Spinal cord (tissue), 10 donors: ENCODE measurements around the gene BMP8B. TPM values are rescaled to one million over a fixed set of nuclear protein-coding genes. Genes with fewer than 3 reads are reported as not detected.
"Not testable (repeated sequence)": the region's sequence is repeated elsewhere in the genome, so short reads cannot be mapped to it uniquely, and the experiment has no call there.

Source experiments
- DNase-seq, 6 donors: peaks; one replicate each; pipeline versions ENCODE4 v3.0.0 to v3.0.0-alpha.2; 2013 to 2015; ENCODE audit warnings: low spot score in 6 of 6, low read depth in 4 of 6
- H3K27ac ChIP-seq: one replicate; pipeline ENCODE4 v1.5.1; 2013; ENCODE audit warnings: low read depth, low read length, control low read depth
- H3K27me3 ChIP-seq: one replicate; pipeline ENCODE4 v1.6.1; 2013; ENCODE audit warnings: low read length; ENCODE audit not compliant: control insufficient read depth, insufficient read depth
- H3K36me3 ChIP-seq: one replicate; pipeline ENCODE4 v1.6.1; 2013; ENCODE audit warnings: low read length; ENCODE audit not compliant: control insufficient read depth, insufficient read depth
- H3K4me1 ChIP-seq: one replicate; pipeline ENCODE4 v1.6.1; 2013; ENCODE audit warnings: low read length; ENCODE audit not compliant: control insufficient read depth, insufficient read depth
- H3K4me3 ChIP-seq: one replicate; pipeline ENCODE4 v1.5.1; 2013; ENCODE audit warnings: low read depth, low read length, control low read depth
- H3K9me3 ChIP-seq: one replicate; pipeline ENCODE4 v1.6.1; 2013; ENCODE audit warnings: low read length; ENCODE audit not compliant: control insufficient read depth, insufficient read depth
- WGBS: methylation state at CpG from one replicate; pipeline ENCODE4 v1.1.5; 2013; ENCODE audit warnings: missing lambda C conversion rate; ENCODE audit not compliant: insufficient coverage; 5-methylcytosine and 5-hydroxymethylcytosine counted together
- polyA plus RNA-seq, 2 donors: library from polyadenylated mRNA; unstranded; fragments of 120-200 nt; gene quantifications; one replicate each; pipeline ENCODE4 v1.2.1, GENCODE V29; 2013; ENCODE audit not compliant: insufficient read length in 2 of 2
- total RNA-seq, 2 donors: library from RNA; depleted of rRNA in 1 of 2; stranded (reverse); fragments of 120-200 nt in 1 of 2; fragments of >200 nt in 1 of 2; gene quantifications; one replicate each; pipeline versions ENCODE4 v1.2.3 to v1.2.4, GENCODE V29; 2013 to 2014
- donor health status: healthy.

Gene BMP8B
- total and polyA plus RNA-seq, 4 donors, result 7.8 to 19.4 (median 15.6) TPM

DNA sequence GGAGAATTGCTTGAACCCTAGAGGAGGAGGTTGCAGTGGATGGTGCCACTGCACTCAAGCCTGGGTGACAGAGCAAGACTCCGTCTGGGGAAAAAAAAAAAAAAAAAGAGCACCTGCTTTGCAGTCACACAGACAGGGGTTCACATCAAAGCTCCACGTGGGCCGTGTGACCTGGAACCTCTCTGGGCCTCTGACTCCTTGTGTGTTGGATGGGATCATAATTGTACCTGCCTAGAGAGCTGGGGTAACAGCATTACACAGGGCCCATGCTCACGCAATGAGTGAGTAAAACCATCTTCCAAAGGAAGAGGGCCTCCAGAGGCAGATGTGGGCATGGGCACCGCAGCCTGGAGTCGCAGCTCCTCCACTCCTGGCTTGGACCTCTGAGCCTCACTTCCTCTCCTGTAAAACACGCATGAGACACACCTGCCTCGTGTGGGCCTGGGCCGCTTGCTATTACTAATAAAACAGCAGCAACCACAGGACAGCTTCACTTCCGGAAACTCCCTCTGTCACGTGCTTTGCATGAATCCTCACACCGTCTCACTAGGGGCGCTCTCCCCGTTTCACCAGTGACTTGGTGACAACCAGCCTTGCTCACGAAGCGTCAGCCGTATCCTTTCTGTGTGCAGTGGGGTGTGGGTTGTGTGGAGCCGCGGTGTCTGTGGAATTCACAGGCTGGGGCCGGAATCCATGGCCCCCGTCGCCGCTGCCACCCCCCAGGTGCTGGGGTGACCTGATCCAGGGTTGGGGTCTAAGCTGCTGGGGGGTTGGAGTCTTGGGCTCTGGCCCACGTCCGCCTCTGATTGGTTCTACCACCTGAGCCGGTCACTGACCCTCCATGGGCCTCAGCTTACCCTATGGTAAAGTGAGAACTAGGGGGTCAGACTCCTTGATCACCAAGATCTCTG lies 10.4 kb upstream of the BMP8B start:
- not testable (repeated sequence) for H3K4me3 ChIP-seq

DNA sequence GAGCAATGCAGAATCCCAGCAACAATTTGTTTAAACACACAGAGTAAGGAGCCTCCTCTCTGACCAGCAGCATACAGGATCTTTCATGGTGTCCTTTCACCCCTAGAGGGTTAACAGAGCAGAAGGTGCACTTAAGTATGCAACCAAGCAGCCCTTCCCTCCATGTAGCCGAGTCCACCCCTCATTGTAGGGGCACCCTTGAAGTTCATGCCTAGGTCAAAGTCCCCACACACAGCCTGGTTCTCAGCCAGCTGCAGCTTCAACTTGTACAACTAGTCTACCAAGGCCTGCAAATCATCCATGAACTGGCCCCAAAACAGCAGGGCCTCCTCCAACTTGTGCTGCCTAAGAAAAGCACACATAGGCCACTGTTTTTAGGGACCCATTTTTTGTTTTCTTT lies 7.0 kb upstream of the BMP8B start:
- Histone ChIP-seq H3K36me3 (no peaks in the 10 kb centered on the region), H3K4me1 (peaks cover 8% of the 10 kb centered on the region), H3K4me3 (no peak overlapping the region), H3K9me3 (no peaks in the 10 kb centered on the region), H3K27me3 (no peaks in the 10 kb centered on the region), H3K27ac (no peak overlapping the region)
- 23% methylated on average over 1 of the region's 1 CpG for WGBS
- DNase-seq, result no peak

More for the DNA sequence above, 10.4 kb upstream of the BMP8B start:
- DNase-seq, result peak in 2 of 6 donors; percentile 47 to 77
- H3K27ac ChIP-seq, H3K4me1 ChIP-seq, H3K36me3 ChIP-seq, H3K9me3 ChIP-seq, H3K27me3 ChIP-seq: not testable (repeated sequence)
- WGBS, result 74% methylated on average over 12 of the region's 26 CpGs

DNA sequence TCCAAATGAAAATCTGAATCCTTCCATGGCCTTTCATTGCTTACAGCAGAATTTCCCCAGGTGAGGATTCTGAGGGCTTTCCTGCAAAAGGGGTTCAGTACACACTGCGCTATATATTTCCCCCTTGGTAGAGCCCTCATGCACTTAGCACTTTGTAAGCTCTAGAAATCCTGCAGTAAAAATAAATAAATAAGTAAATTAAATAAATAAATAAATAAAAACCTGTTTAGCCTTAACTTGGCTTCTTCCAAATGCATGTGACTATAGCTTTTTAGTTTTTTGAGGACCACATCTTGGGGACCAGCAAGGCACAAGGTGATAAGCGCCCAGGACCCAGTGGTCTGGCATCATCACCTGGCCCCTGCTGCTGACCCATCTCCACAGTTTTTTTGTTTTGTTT lies 3.2 kb upstream of the BMP8B start:
- no peak for DNase-seq
- H3K4me1 ChIP-seq, result peaks cover 10% of the 10 kb centered on the region
- no peak overlapping the region for H3K4me3 ChIP-seq
- 85% methylated on average over 1 of the region's 2 CpGs for WGBS
- H3K27me3 ChIP-seq, result peaks cover 20% of the 10 kb centered on the region
- H3K9me3 ChIP-seq, result no peaks in the 10 kb centered on the region
- no peaks in the 10 kb centered on the region for H3K36me3 ChIP-seq
- no peak overlapping the region for H3K27ac ChIP-seq

DNA sequence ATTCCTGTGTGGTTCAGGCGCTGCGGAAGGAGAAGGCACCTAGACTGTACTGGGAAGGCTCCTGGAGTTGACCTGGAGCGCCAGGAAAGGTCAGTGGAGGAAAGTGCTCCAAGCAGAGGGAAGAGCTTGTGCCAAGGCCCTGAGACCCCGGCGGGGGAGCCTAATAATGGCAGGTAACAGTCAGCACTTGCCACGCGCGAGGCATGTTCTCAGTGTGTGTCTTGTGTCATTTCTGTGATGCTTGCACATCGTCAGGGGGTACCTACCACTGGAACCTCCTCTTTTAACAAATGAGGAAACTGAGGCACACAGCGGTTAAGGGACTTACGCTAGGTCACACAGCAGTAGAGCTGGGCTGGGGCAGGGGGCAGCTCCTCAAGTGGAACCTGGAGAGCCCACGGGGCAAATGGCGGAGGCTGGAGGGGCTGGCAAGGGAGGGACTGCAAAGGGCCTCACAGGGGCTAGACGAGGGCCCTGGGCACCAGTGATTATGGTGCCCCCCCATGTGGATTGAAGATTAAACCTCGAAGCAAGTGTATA lies 976 bp upstream of the BMP8B start:
- no peak for DNase-seq
- Histone ChIP-seq H3K27me3 (peaks cover 20% of the 10 kb centered on the region), H3K4me1 (peaks cover 27% of the 10 kb centered on the region), H3K9me3 (no peaks in the 10 kb centered on the region), H3K27ac (no peak overlapping the region), H3K36me3 (no peaks in the 10 kb centered on the region), H3K4me3 (peak overlapping the region; percentile 28)
- WGBS, result 43% methylated on average over 12 of the region's 15 CpGs

DNA sequence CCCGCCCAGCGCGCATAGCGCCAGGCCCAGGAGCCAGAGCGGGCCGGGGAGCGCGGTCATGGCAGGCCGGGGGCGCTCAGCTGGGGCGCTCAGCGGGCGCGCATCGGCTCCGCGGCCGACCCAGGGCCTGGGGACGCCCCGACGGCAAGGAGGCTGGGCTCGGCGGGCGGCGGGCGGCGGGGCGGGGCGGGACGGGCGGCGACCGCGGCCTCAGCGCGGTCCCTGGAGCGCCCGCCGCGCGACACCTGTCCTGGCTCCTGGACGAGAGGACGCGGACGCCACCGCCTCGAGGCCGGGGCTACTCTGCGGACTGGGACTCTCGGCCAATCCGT lies 273 bp downstream of the BMP8B start:
- H3K4me1 ChIP-seq, result peaks cover 27% of the 10 kb centered on the region
- no peaks in the 10 kb centered on the region for H3K9me3 ChIP-seq
- H3K27ac ChIP-seq, result no peak overlapping the region
- no peaks in the 10 kb centered on the region for H3K36me3 ChIP-seq
- H3K27me3 ChIP-seq, result peaks cover 20% of the 10 kb centered on the region
- H3K4me3 ChIP-seq, result no peak overlapping the region
- no peak for DNase-seq
- under 1% methylated on average over 51 of the region's 51 CpGs for WGBS

DNA sequence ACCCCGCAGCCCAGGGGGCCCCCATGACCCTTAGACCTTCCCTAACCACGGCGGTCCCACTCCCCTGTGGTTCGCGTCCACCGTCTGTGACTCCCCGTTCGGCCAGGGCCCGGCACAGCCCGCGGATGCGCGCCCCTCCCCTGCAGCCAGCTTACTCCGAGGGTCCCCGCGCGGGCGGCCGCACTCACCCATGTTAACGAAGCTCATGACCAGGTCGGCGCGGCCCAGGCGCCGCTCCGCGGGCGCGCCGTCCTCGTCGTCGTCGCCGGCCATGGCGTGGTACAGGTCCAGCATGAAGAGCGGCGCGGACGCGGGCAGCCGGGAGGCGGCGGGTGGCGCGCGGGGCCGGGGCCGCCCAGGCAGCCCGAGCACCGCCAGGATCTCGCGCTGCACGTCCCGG lies 701 bp downstream of the BMP8B start:
- WGBS, result 4% methylated on average over 52 of the region's 55 CpGs
- peaks cover 20% of the 10 kb centered on the region for H3K27me3 ChIP-seq
- not testable (repeated sequence) for H3K36me3 ChIP-seq, H3K9me3 ChIP-seq, H3K27ac ChIP-seq, DNase-seq
- H3K4me3 ChIP-seq, result peak overlapping the region; percentile 36
- peaks cover 27% of the 10 kb centered on the region for H3K4me1 ChIP-seq

DNA sequence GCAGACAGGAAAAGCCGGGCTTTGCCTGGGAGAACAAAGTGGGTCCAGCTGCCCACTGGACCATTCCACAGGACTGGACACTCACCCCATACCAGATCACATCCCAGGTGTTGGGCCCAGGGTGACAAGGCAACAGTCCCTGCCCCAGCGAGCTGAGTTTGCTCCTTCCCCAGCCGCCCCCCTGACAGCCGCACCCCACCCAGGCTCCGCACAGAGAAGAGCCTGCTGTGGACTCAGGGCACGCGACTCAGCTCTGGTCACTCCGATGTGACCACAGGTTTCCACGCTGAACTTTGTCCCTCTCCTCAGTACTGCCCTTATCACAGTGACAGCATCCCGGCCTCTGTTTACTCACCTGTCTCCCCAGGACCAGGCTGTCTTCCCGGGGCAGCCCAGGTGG lies 1.2 kb downstream of the BMP8B start:
- no peak for DNase-seq
- Histone ChIP-seq H3K4me3 (peak overlapping the region; percentile 36), H3K27me3 (peaks cover 20% of the 10 kb centered on the region), H3K36me3 (no peaks in the 10 kb centered on the region), H3K4me1 (peaks cover 27% of the 10 kb centered on the region), H3K27ac (peak overlapping the region; percentile 69), H3K9me3 (no peaks in the 10 kb centered on the region)
- WGBS, result 59% methylated on average over 9 of the region's 11 CpGs

DNA sequence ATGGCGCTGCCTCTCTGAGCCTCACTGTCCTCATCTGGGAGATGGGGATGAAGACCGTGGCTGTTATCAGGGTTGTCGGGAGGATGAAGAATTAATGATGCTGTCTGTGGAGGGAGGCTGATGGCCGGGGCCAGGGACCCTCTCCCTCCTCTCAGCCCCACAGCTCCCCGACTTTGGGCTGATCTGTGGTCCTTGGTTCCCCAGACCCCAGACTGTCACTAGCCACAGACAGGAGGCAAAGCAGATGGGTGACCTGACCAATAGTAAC lies 1.6 kb downstream of the BMP8B start:
- peak overlapping the region; percentile 36 for H3K4me3 ChIP-seq

DNA sequence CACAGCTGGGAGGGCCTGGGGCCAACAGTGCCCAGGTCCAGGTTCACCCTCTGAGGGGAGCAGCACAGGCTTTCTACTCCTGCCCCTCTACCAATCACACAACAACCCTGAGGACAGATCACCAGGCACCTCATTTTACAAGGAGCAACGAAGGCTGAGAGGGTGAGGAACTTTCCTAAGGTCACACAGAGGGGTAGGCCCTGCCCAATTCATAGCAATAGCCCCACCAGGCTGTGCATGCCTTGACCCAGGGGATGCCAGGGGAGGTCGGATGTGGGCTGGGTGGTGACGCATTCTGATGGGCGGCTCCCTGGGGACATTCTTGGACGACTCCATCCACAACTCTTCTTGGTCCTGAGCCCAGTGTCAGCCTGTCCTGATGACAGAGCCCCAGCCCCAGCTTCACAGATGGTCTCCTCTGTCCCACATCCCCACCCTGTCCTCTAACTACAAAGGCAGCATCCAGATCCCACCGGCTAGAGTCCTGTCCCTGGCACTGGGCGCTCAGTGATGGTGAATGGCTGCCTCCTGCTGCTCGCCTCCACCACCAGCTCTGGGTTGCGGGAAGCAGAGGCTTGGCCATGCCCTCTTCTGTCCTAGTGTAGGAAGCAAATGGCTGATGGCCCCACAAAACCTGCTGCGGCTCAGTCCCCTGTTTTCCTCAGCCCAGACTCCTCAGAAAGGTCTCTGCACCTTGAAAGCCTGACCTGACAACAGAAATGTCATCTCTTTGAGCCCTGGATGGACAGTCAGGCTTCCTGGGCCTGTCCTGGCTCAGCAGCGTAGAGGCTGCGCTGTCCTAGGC lies 2.2 kb downstream of the BMP8B start:
- H3K4me3 ChIP-seq, result peak overlapping the region; percentile 36
- WGBS, result 73% methylated on average over 7 of the region's 12 CpGs
- DNase-seq, H3K36me3 ChIP-seq, H3K9me3 ChIP-seq: not testable (repeated sequence)
- H3K4me1 ChIP-seq, result peaks cover 27% of the 10 kb centered on the region
- H3K27me3 ChIP-seq, result peaks cover 20% of the 10 kb centered on the region
- peak overlapping the region; percentile 91 for H3K27ac ChIP-seq

More for the DNA sequence above, 1.6 kb downstream of the BMP8B start:
- H3K9me3 ChIP-seq, H3K36me3 ChIP-seq, DNase-seq: not testable (repeated sequence)
- Histone ChIP-seq H3K4me1 (peaks cover 27% of the 10 kb centered on the region), H3K27me3 (peaks cover 20% of the 10 kb centered on the region), H3K27ac (peak overlapping the region; percentile 69)
- WGBS, result 100% methylated on average over 1 of the region's 5 CpGs
